K562 (cell line): Measurements from ENCODE around the gene PPM1L.

ENCODE experiments used
- CTCF ChIP-seq, 3 experiments: IDR thresholded peaks in 2 of 3; conservative IDR thresholded peaks in 1 of 3; 2 replicates each; pipeline ENCODE4 v1.5.1; 2011 to 2012; ENCODE audit warnings: low read length in 3 of 3, mild to moderate bottlenecking in 3 of 3, control low read depth in 2 of 3, improper control_type of control experiment in 1 of 3, inconsistent platforms in 1 of 3, low read depth in 1 of 3, mixed read lengths in 1 of 3, moderate library complexity in 1 of 3; ENCODE audit not compliant: insufficient read depth in 2 of 3
- ELF4 ChIP-seq: fragments of 450-650 bp; formaldehyde crosslinking; IDR thresholded peaks from 2 replicates; pipeline ENCODE4 v1.4.0; 2022; ENCODE audit warnings: missing genetic modification characterization
- HMG20B ChIP-seq: fragments of 250-450 bp; sonication (Bioruptor Pico); IDR thresholded peaks from 2 replicates; pipeline ENCODE4 v1.5.0; 2021; ENCODE audit warnings: mild to moderate bottlenecking
- HNRNPH1 ChIP-seq: fragments of 200-400 bp; formaldehyde crosslinking; optimal IDR thresholded peaks from 2 replicates; pipeline ENCODE3; 2017; ENCODE audit warnings: low read depth, mild to moderate bottlenecking, low read length, moderate library complexity
- IRF9 ChIP-seq: fragments of 450-650 bp; IDR thresholded peaks from 2 replicates; pipeline ENCODE4 v1.6.1; 2016; ENCODE audit warnings: missing biosample characterization, missing genetic modification characterization
- NCOA1 ChIP-seq: fragments of 450-650 bp; IDR thresholded peaks from 2 replicates; pipeline ENCODE4 v1.6.1; 2016; ENCODE audit warnings: low read depth
- NFATC3 ChIP-seq: fragments of 450-650 bp; IDR thresholded peaks from 2 replicates; pipeline ENCODE4 v1.6.1; 2017; ENCODE audit warnings: mild to moderate bottlenecking
- NFIC ChIP-seq: fragments of 450-650 bp; IDR thresholded peaks from 2 replicates; pipeline ENCODE4 v1.6.1; 2017; ENCODE audit warnings: mild to moderate bottlenecking, inconsistent platforms
- PRPF4 ChIP-seq: fragments of 200-400 bp; formaldehyde crosslinking; IDR thresholded peaks from one replicate; pipeline ENCODE4 v1.6.1; 2017; ENCODE audit warnings: low read length, low read depth, mild to moderate bottlenecking; ENCODE audit not compliant: insufficient read depth, poor library complexity, severe bottlenecking
- SRSF3 ChIP-seq: fragments of 200-400 bp; formaldehyde crosslinking; IDR thresholded peaks from 2 replicates; pipeline ENCODE4 v1.6.1; 2016; ENCODE audit warnings: mild to moderate bottlenecking, low read length, moderate library complexity; ENCODE audit not compliant: insufficient read depth
- ZBTB17 ChIP-seq: fragments of 450-650 bp; formaldehyde crosslinking; IDR thresholded peaks from 2 replicates; pipeline ENCODE4 v1.4.0; 2020; ENCODE audit warnings: mild to moderate bottlenecking
- ZFX ChIP-seq: sonication (generic); formaldehyde crosslinking; IDR thresholded peaks from 2 replicates; pipeline ENCODE4 v1.8.0; 2022; ENCODE audit warnings: mild to moderate bottlenecking, missing genetic modification reagents, moderate library complexity
- TF ChIP-seq, protein P1 (sequence below), 2 experiments: fragments of 450-650 bp; formaldehyde crosslinking in 1 of 2; IDR thresholded peaks; 2 replicates each; pipeline versions ENCODE4 v1.4.0 to v1.6.1; 2014 to 2020; ENCODE audit warnings: mild to moderate bottlenecking in 2 of 2, borderline replicate concordance in 1 of 2, low read depth in 1 of 2

DNA sequence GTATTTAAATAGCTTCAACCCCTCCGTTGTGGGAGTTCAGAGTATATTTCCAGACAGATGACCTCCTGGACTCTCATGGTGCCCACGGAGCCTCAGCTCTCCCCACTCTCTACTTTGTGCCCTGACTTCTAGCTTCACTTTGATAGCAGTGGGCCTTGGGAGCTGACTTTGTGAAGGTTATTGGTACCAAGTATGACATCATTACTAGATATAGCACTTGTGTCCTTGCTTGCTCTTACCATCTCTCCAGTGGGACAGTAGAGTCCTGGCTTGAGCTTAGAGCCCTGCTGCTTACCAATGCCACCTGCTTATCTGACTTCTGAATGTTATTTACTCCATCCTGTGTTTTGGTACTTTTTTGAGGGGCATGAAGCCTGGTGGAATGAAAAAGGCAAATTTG is 53.4 kb downstream of the PPM1L start:
- TF ChIP-seq CTCF (IDR thresholded peaks at IDR 0.05 in 2 of 3, conservative IDR thresholded peaks at IDR 0.05 in 1 of 3; ENCODE audit: insufficient read depth in 2 of 3, low read depth in 1 of 3, low read length in 3 of 3) (no peak), PRPF4 (no peak), HMG20B (CRISPR knock-in tag) (no peak), ZBTB17 (CRISPR knock-in tag) (no peak), HNRNPH1 (no peak), ELF4 (CRISPR knock-in tag) (no peak), NCOA1 (no peak), ZFX (CRISPR knock-in tag) (no peak), NFATC3 (no peak), SRSF3 (no peak), NFIC (no peak), IRF9 (tag) (no peak)
- TF ChIP-seq, protein P1, sequence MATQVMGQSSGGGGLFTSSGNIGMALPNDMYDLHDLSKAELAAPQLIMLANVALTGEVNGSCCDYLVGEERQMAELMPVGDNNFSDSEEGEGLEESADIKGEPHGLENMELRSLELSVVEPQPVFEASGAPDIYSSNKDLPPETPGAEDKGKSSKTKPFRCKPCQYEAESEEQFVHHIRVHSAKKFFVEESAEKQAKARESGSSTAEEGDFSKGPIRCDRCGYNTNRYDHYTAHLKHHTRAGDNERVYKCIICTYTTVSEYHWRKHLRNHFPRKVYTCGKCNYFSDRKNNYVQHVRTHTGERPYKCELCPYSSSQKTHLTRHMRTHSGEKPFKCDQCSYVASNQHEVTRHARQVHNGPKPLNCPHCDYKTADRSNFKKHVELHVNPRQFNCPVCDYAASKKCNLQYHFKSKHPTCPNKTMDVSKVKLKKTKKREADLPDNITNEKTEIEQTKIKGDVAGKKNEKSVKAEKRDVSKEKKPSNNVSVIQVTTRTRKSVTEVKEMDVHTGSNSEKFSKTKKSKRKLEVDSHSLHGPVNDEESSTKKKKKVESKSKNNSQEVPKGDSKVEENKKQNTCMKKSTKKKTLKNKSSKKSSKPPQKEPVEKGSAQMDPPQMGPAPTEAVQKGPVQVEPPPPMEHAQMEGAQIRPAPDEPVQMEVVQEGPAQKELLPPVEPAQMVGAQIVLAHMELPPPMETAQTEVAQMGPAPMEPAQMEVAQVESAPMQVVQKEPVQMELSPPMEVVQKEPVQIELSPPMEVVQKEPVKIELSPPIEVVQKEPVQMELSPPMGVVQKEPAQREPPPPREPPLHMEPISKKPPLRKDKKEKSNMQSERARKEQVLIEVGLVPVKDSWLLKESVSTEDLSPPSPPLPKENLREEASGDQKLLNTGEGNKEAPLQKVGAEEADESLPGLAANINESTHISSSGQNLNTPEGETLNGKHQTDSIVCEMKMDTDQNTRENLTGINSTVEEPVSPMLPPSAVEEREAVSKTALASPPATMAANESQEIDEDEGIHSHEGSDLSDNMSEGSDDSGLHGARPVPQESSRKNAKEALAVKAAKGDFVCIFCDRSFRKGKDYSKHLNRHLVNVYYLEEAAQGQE (IDR thresholded peaks at IDR 0.05; ENCODE audit: borderline replicate concordance), result no peak
- TF ChIP-seq, protein P1 (CRISPR knock-in tag; IDR thresholded peaks at IDR 0.05; ENCODE audit: low read depth), result no peak
